Right lung (tissue), 5 donors: ENCODE measurements around the gene CERS6. TPM values are rescaled to one million over a fixed set of nuclear protein-coding genes. Genes with fewer than 3 reads are reported as not detected.

Source experiments
- DNase-seq, 2 donors: peaks; one replicate each; pipeline ENCODE4 v3.0.0-alpha.2; 2013
- polyA plus RNA-seq, 5 donors: library from polyadenylated mRNA; unstranded; fragments of 120-200 nt; gene quantifications; one replicate each; pipeline versions ENCODE4 v1.2.1 to v1.2.3, GENCODE V29; 2013; ENCODE audit warnings: inconsistent platforms in 1 of 5, low replicate concordance in 1 of 5; ENCODE audit not compliant: insufficient read length in 5 of 5, insufficient read depth in 1 of 5

The CERS6 gene
- polyA plus RNA-seq, 5 donors: 13.4 to 23.8 (median 22.7) TPM

DNA sequence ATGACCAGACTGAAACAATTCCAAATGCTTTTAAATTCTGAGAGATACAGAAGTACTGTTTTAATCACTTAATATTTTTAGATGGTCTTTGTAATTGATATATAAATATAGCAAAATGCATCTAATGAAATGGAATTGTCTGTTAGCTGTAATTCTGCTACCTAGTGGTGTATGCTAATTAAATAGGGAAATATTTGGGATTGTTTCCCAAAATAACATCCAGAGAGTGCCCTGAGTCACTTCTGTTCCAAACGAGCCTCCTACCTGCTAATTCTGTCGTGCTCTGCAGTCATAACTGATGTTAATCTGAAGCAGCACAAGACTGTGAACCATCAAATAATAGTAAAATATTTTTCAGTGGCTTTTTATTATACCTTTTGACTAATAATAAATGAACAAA lies 274.9 kb downstream of the CERS6 start:
- DNase-seq: no peak

DNA sequence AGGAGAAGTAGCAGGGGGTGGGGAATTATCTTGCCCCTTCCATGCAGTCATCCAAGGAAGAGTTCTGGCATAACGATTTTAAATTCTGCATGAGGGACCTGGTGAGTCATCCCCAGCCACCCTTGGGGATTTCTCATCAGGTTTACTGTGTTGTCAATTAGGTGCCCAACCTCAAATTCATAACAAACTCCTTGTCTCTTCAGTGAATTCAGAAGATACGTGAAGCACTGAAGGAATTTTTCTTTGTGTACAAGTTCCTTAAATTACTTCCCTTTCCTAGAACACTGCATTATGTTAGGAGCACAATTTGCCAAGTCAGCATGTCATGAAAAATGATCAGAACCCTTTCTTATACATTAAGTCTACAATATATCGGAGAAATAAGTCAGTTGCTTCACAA lies 275.5 kb downstream of the CERS6 start:
- DNase-seq: no peak

- no peak for DNase-seq
Observed at GRCh38 chr2:168732100-168732499, 276.0 kb downstream of the CERS6 start.

GRCh38 chr2:168732506-168732905 lies 276.4 kb downstream of the CERS6 start:
- DNase-seq: no peak

GRCh38 chr2:168734199-168734760 lies 278.2 kb downstream of the CERS6 start:
- DNase-seq: no peak

DNA sequence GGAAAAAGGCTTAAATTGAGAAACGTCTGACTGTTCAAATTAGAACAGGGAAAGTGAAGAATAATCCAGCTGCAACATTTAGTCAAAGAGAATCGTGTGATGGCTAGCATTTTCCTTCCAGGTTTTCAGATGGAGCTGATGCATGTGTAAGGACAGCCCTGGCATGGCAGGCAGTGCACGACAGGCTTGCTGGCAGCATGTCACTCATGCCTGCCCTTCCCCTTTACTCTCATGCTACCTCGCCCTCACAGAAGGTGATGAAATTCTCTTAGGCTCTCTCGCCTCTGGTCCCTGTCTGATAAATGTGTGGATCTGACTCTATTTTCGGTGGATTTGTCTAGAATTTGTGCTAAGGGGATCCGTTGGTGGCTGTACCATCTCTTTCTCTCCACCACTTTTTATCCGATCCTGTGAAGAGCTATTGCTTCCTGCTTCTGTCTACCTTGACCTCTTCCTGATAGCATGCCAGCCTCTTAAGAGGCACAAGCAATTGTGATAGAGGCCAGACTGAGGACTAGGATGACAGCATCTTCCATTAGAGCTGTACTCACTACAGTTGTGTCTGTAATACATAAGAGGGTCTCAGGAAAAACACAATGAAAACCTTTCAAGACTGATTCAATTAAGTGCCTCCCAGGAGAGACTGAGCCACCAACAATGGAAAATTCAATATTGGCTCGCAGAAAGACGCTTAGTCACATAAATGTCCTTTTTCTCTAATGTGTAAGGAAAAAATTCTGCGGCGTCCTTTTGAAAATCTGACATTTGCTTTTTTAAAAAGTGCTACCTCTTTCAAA lies 280.8 kb downstream of the CERS6 start:
- DNase-seq: no peak

DNA sequence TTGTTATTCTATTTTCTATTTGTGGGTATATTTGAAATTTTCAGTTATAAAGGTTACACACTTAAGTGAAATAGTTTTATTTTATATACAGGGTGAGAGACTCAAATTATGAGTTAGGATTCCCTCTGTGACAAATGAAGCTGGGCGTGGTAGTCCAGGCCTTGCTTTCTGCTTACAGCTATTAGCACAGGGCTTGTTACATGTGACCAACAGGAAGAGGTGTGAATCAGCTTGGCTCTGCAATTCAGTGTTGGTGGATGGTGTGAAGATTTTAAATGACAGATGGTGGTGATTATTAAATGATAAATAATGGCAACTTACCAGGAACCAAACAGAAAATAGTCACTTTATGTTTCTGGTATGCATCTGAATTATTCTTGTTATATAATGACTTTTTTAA lies 282.0 kb downstream of the CERS6 start:
- no peak for DNase-seq

GRCh38 chr2:168740360-168740759 lies 284.3 kb downstream of the CERS6 start:
- no peak for DNase-seq

DNA sequence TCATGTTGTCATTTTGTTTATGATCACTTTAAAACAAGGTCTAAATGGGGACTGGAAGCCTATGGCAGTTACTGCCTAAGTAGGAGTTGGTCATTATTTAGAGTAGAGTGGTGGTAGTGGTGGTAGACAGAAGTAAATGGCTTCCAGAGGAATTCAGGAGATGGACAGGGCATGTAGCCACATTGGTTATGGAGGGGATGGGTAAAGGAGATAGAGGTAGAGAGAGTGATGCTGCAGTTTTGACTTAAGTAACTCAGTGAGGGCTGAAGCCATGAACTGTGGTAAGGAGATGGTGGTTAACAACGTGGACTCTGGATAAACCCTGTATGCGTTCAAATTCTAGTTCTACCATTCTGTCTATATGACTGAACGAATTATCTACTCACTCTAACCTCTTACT lies 284.7 kb downstream of the CERS6 start:
- DNase-seq: no peak

GRCh38 chr2:168742258-168742932 lies 286.3 kb downstream of the CERS6 start:
- DNase-seq: no peak

GRCh38 chr2:168744844-168745243 lies 288.8 kb downstream of the CERS6 start:
- no peak for DNase-seq

- no peak for DNase-seq
Observed at GRCh38 chr2:168748461-168748860, 292.4 kb downstream of the CERS6 start.

- DNase-seq: no peak
Observed at GRCh38 chr2:168749297-168749696, 293.2 kb downstream of the CERS6 start.

- no peak for DNase-seq
Observed at GRCh38 chr2:168751104-168751740, 295.1 kb downstream of the CERS6 start.

DNA sequence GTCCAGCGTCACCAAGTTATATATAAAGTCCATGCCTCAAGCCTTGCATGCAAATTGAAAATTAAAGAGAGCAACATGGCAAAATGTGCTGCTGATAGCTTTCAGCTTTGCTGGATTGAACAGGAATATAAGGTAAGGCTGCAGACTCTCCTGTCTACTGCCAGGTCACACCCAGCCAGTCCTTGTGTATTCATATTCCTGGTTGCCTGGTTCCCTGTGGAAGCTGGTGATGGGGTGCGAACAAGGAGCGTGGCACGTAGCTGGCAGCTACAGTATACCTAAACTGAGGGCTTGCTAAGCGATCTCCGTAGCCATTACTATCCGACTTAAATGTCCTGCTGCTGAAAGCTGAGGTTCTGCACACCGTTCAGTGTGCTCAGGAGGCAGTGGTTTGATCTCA lies 296.3 kb downstream of the CERS6 start:
- no peak for DNase-seq

DNA sequence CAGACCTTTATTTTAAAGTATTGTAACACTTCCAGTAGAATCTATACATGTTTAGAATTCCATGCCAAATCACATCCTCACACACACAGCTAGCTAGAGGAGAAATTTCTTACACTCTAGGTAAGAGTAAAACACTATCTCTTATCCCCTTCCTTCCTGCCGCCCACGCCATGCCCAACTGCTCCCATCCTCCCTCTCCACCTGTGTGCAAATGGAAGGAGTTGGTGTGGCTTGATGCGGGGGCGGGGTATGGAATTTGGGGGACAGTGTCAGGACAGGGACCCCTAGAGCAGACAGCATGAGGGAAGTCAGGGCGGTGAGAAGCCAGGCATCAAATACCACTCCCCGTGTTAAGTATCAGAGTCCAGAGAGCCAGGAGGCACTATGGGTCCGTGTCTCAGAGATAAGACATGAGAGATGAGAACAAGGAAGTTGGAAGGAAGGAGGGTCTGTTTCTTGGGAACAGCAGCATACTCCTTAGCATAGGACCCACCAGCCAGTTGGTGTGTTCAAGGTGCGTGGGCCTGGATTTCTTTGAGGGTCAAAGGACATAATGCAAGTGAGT lies 297.8 kb downstream of the CERS6 start:
- DNase-seq: no peak

DNA sequence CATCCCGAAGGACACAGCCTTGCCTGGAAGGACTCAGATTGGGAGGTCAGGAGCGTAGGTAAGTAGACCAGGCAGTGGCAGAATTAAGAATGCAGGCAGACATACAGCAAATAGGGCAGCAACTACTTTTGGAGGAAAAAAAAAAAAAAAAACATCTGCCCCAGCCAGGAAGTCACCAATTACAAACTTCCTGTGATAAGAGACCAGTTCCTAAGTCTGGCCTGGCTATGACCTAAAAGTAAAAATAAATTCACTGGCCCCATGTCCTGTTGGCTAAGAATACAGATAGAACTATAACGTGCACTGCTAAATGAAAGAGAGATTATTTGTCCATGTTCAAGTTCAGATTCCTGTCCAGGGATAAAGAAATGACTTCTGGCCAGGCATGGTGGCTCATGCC lies 301.2 kb downstream of the CERS6 start:
- no peak for DNase-seq

- peak; percentile 23 to 43 for DNase-seq
Observed at GRCh38 chr2:168758970-168759820, 303.1 kb downstream of the CERS6 start.

DNA sequence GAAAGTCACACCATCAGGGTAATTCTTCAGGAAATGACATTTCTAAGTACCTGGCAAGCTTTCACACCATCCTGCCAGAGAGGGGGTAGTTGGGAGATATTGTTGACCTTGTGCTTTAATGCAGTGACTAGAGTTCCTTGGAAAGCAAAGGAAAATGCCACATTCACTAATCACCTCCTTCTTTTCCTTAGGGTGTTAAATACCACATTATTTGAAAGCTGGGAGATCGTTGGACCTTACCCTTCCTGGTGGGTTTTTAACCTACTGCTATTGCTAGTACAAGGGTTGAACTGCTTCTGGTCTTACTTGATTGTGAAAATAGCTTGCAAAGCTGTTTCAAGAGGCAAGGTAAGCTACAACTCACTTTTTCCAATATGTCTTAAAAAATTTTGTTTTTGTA lies 309.3 kb downstream of the CERS6 start:
- no peak for DNase-seq

GRCh38 chr2:168766600-168766999 lies 310.5 kb downstream of the CERS6 start:
- no peak for DNase-seq

GRCh38 chr2:168767258-168767657 lies 311.2 kb downstream of the CERS6 start:
- DNase-seq: no peak
